Panc1 (cell line): ENCODE measurements around the gene LIMK1. TPM values are rescaled to one million over a fixed set of nuclear protein-coding genes. Genes with fewer than 3 reads are reported as not detected.

Experiments
- ATAC-seq: fragments of 200-7000 bp; cut with Tn5 transposase; 2 replicates; pipeline ENCODE4 v1.9.1; 2020; ENCODE audit warnings: mild to moderate bottlenecking, moderate library complexity
- BruUV-seq: library from RNA; stranded (reverse); fragments of 400-500 nt; replicated peaks from 2 replicates; lab custom pipeline; 2021; lab: Mats Ljungman, UMichigan
- CTCF ChIA-PET: fragments of 300-600 bp; sonication (Branson Sonifier 250); formaldehyde crosslinking; loops from one replicate; lab custom pipeline; 2022; ENCODE audit warnings: antibody characterized with exemption; lab: Charles Lee
- POLR2A ChIA-PET: fragments of 300-600 bp; sonication (Branson Sonifier 250); formaldehyde crosslinking; loops from one replicate; lab custom pipeline; 2022; ENCODE audit warnings: antibody characterized with exemption; lab: Charles Lee
- DNase-seq: peaks from one replicate; pipeline ENCODE4 v3.0.0-alpha.2; 2010; ENCODE audit warnings: low read depth, low spot score
- H3K27ac ChIP-seq: 2 replicates; pipeline ENCODE4 v1.5.1; 2011; ENCODE audit warnings: mild to moderate bottlenecking, low read length, inconsistent platforms
- H3K27me3 ChIP-seq: fragments of 200-500 bp; sonication (Bioruptor generic); 2 replicates; pipeline ENCODE4 v1.6.0; 2014; ENCODE audit warnings: low read length, inconsistent platforms; ENCODE audit not compliant: control insufficient read depth, insufficient read depth
- H3K36me3 ChIP-seq: fragments of 200-500 bp; sonication (Bioruptor generic); 2 replicates; pipeline ENCODE4 v1.5.1; 2014; ENCODE audit warnings: inconsistent platforms, mild to moderate bottlenecking, low read length, moderate library complexity; ENCODE audit not compliant: control insufficient read depth, insufficient read depth
- H3K4me1 ChIP-seq: 2 replicates; pipeline ENCODE4 v1.5.1; 2011; ENCODE audit warnings: inconsistent platforms, mild to moderate bottlenecking, low read length, moderate library complexity; ENCODE audit not compliant: control insufficient read depth, insufficient read depth
- H3K4me3 ChIP-seq, 2 experiments: 2 replicates each; pipeline ENCODE4 v1.5.1; 2011 to 2012; ENCODE audit warnings: low read depth in 2 of 2, low read length in 2 of 2, mild to moderate bottlenecking in 2 of 2, inconsistent platforms in 1 of 2, moderate library complexity in 1 of 2
- H3K9me3 ChIP-seq: fragments of 200-500 bp; sonication (Bioruptor generic); 2 replicates; pipeline ENCODE4 v1.5.1; 2014; ENCODE audit warnings: low read depth, mild to moderate bottlenecking, inconsistent platforms, low read length, moderate library complexity; ENCODE audit not compliant: control insufficient read depth, insufficient read depth
- POLR2AphosphoS5 ChIP-seq: IDR thresholded peaks from 2 replicates; pipeline ENCODE4 v1.6.1; 2012; ENCODE audit warnings: mild to moderate bottlenecking, low read depth, low read length, moderate library complexity
- SIN3A ChIP-seq: IDR thresholded peaks from 2 replicates; pipeline ENCODE4 v1.6.1; 2012; ENCODE audit warnings: low read depth, mild to moderate bottlenecking, low read length, moderate library complexity, borderline replicate concordance; ENCODE audit not compliant: insufficient read depth
- TCF7L2 ChIP-seq: IDR thresholded peaks from 2 replicates; pipeline ENCODE4 v1.6.1; 2011; ENCODE audit warnings: mild to moderate bottlenecking, low read depth, low read length, inconsistent platforms
- in situ Hi-C: cut with HindIII; loops from 2 replicates; pipeline ENCODE4 v1.10.0; 2016; ENCODE audit warnings: low sequenced_read_pairs, low pct_unique_long_range_greater_than_20kb
- intact Hi-C: fragments of 100-400 bp; cut with micrococcal nuclease; formaldehyde crosslinking; loops from one replicate; pipeline ENCODE4 v1.10.0; 2022; ENCODE audit not compliant: unreplicated experiment
- total RNA-seq: library from RNA; stranded (reverse); gene quantifications from one replicate; pipeline ENCODE4 v1.2.1, GENCODE V29; 2021; ENCODE audit not compliant: unreplicated experiment
- TF ChIP-seq, protein P1 (sequence below), 2 experiments: IDR thresholded peaks; 2 replicates each; pipeline ENCODE4 v1.6.1; 2011 to 2012; ENCODE audit warnings: low read depth in 2 of 2, control low read depth in 1 of 2, low read length in 1 of 2, mild to moderate bottlenecking in 1 of 2, moderate library complexity in 1 of 2; ENCODE audit not compliant: insufficient read depth in 1 of 2
- TF ChIP-seq, protein P2 (sequence below): fragments of 450-650 bp; IDR thresholded peaks from 2 replicates; pipeline ENCODE4 v1.5.1; 2017; ENCODE audit warnings: mild to moderate bottlenecking

Gene LIMK1
- total RNA-seq, 1 experiment from 2014 or later, result 59.6 TPM

DNA sequence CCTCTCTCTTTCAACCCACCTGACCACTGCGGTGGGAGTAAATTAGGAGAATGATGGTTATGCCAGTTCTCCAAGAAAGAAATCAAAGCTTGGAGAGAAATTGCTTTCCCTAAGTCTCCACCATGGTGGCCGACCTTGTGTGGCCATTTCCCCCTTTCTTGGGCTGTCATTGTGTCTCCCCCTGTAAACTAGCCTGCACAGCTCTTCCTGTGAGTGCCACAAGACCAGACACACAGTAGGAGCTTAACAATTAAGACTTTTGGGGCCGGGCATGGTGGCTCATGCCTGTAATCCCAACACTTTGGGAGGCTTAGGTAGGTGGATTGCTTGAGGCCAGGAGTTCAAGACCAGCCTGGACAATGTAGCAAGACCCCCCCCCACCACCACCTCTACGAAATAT lies 18.9 kb upstream of the LIMK1 start:
- CTCF ChIA-PET, result interaction anchor here (1.8 kb wide), 1 partner anchor 119 kb away, joined by 4 read pairs; no protein-coding TSS in a partner anchor
- peaks cover 10% of the 10 kb centered on the region; the same call in 1 of the 2 replicates for H3K4me1 ChIP-seq
- DNase-seq, result no peak
- intact Hi-C loops, result loop anchor here (10.0 kb wide), 1 partner anchor 140 kb away; no protein-coding TSS in a partner anchor
- TF ChIP-seq SIN3A (no peak), TCF7L2 (no peak), POLR2AphosphoS5 (no peak)
- TF ChIP-seq, protein P1, sequence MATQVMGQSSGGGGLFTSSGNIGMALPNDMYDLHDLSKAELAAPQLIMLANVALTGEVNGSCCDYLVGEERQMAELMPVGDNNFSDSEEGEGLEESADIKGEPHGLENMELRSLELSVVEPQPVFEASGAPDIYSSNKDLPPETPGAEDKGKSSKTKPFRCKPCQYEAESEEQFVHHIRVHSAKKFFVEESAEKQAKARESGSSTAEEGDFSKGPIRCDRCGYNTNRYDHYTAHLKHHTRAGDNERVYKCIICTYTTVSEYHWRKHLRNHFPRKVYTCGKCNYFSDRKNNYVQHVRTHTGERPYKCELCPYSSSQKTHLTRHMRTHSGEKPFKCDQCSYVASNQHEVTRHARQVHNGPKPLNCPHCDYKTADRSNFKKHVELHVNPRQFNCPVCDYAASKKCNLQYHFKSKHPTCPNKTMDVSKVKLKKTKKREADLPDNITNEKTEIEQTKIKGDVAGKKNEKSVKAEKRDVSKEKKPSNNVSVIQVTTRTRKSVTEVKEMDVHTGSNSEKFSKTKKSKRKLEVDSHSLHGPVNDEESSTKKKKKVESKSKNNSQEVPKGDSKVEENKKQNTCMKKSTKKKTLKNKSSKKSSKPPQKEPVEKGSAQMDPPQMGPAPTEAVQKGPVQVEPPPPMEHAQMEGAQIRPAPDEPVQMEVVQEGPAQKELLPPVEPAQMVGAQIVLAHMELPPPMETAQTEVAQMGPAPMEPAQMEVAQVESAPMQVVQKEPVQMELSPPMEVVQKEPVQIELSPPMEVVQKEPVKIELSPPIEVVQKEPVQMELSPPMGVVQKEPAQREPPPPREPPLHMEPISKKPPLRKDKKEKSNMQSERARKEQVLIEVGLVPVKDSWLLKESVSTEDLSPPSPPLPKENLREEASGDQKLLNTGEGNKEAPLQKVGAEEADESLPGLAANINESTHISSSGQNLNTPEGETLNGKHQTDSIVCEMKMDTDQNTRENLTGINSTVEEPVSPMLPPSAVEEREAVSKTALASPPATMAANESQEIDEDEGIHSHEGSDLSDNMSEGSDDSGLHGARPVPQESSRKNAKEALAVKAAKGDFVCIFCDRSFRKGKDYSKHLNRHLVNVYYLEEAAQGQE (IDR thresholded peaks at IDR 0.05; ENCODE audit: insufficient read depth in 1 of 2, low read depth in 2 of 2, low read length in 1 of 2), result no peak
- TF ChIP-seq, protein P2, sequence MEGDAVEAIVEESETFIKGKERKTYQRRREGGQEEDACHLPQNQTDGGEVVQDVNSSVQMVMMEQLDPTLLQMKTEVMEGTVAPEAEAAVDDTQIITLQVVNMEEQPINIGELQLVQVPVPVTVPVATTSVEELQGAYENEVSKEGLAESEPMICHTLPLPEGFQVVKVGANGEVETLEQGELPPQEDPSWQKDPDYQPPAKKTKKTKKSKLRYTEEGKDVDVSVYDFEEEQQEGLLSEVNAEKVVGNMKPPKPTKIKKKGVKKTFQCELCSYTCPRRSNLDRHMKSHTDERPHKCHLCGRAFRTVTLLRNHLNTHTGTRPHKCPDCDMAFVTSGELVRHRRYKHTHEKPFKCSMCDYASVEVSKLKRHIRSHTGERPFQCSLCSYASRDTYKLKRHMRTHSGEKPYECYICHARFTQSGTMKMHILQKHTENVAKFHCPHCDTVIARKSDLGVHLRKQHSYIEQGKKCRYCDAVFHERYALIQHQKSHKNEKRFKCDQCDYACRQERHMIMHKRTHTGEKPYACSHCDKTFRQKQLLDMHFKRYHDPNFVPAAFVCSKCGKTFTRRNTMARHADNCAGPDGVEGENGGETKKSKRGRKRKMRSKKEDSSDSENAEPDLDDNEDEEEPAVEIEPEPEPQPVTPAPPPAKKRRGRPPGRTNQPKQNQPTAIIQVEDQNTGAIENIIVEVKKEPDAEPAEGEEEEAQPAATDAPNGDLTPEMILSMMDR, result no peak
- H3K36me3 ChIP-seq, result no peaks in the 10 kb centered on the region
- no peaks in the 10 kb centered on the region for H3K9me3 ChIP-seq
- no TSS peak for BruUV-seq
- H3K27ac ChIP-seq, result no peak overlapping the region
- no peak overlapping the region for H3K4me3 ChIP-seq
- no peaks in the 10 kb centered on the region for H3K27me3 ChIP-seq
- ATAC-seq, result no peak
- POLR2A ChIA-PET, result interaction anchor here (0.5 kb wide), 1 partner anchor 36 kb away, joined by 7 read pairs; no protein-coding TSS in a partner anchor
- in situ Hi-C loops, result no loop called here

DNA sequence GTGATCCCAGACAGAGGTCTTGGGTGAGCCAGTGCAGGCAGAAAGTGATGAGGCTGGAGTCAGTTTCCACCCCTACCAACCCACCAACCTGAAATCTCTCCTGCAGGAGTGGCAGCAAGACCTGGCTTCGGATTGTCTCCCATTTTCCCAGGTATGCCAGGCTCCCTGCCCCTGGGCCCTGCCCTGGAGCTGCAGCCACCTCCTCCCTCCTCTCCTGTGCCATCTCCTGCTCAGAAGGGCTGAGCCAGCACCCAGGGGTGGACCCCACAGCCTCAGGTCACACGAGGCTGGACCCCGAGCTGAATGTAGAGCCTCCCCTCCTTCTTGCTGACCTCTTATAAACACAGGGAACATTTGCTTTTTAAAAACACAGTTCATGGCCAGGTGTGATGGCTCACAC lies 17.0 kb upstream of the LIMK1 start:
- ChIA-PET CTCF (interaction anchor here (0.6 to 1.6 kb wide), 2 partner anchors 140 to 480 kb away, joined by 6 read pairs; no protein-coding TSS in a partner anchor), POLR2A (no interaction called here)
- no peaks in the 10 kb centered on the region for H3K36me3 ChIP-seq
- in situ Hi-C loops, result no loop called here
- intact Hi-C loops, result loop anchor here (10.0 kb wide), 1 partner anchor 138 kb away; no protein-coding TSS in a partner anchor
- H3K9me3 ChIP-seq, result no peaks in the 10 kb centered on the region
- H3K27me3 ChIP-seq, result no peaks in the 10 kb centered on the region
- H3K4me1 ChIP-seq, result peaks cover 3% of the 10 kb centered on the region; the same call in 1 of the 2 replicates
- TF ChIP-seq POLR2AphosphoS5 (no peak), TCF7L2 (no peak), SIN3A (no peak)
- TF ChIP-seq, protein P1 (IDR thresholded peaks at IDR 0.05; ENCODE audit: insufficient read depth in 1 of 2, low read depth in 2 of 2, low read length in 1 of 2), result no peak
- TF ChIP-seq, protein P2, result no peak
- DNase-seq (no peak), ATAC-seq (no peak)
- H3K4me3 ChIP-seq, result no peak overlapping the region
- BruUV-seq, result no TSS peak
- no peak overlapping the region for H3K27ac ChIP-seq
